ENCODE measurements around the gene EGLN1. TPM values are rescaled to one million over a fixed set of nuclear protein-coding genes. Genes with fewer than 3 reads are reported as not detected.

EGLN1 gene
- total RNA-seq, 4 donors from 2014 or later, result 34.7 to 53.1 (median 39.8) TPM

DNA sequence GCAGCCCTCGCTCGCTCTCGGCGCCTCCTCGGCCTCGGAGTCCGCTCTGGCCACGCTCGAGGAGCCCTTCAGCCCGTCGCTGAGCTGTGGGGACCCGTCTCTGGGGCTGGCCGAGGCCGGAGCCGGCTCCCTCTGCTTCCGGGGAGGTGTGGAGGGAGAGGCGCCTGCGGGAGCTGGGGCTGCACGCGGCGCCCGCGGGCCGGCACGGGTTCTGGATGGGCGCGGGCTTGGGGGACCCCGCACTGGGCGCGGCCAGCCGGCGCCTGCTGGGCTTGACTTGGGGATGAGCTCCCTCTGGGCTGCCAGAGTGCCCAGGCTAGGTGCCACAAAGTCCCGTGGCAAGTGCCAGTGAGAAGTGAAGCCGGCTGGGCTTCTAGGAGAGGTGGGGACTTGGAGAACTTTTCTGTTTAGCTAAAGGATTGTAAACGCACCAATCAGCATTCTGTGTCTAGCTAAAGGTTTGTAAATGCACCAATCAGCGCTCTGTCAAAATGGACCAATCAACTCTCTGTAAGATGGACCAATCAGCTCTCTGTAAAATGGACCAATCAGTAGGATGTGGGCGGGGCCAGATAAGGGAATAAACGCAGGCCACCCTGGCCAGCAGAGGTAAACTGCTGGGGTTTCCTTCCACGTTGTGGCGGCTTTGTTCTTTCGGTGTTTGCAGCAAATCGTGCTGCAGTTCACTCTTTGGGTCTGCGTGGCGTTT lies 104.6 kb downstream of the EGLN1 start:
- Histone ChIP-seq H3K9me3 (no peaks in the 10 kb centered on the region), H3K27ac (no peak overlapping the region), H3K36me3 (no peaks in the 10 kb centered on the region), H3K27me3 (no peaks in the 10 kb centered on the region), H3K4me3 (no peak overlapping the region), H3K4me1 (no peaks in the 10 kb centered on the region)
- DNase-seq, result no peak
- TF ChIP-seq, protein P1, sequence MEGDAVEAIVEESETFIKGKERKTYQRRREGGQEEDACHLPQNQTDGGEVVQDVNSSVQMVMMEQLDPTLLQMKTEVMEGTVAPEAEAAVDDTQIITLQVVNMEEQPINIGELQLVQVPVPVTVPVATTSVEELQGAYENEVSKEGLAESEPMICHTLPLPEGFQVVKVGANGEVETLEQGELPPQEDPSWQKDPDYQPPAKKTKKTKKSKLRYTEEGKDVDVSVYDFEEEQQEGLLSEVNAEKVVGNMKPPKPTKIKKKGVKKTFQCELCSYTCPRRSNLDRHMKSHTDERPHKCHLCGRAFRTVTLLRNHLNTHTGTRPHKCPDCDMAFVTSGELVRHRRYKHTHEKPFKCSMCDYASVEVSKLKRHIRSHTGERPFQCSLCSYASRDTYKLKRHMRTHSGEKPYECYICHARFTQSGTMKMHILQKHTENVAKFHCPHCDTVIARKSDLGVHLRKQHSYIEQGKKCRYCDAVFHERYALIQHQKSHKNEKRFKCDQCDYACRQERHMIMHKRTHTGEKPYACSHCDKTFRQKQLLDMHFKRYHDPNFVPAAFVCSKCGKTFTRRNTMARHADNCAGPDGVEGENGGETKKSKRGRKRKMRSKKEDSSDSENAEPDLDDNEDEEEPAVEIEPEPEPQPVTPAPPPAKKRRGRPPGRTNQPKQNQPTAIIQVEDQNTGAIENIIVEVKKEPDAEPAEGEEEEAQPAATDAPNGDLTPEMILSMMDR (IDR thresholded peaks at IDR 0.05), result no peak
- TF ChIP-seq POLR2A (IDR thresholded peaks at IDR 0.05), result no peak

GRCh38 chr1:231315887-231316286 lies 106.2 kb downstream of the EGLN1 start:
- H3K4me1 ChIP-seq, result no peaks in the 10 kb centered on the region
- no peak for TF ChIP-seq POLR2A (IDR thresholded peaks at IDR 0.05)
- TF ChIP-seq, protein P1 (IDR thresholded peaks at IDR 0.05), result peak in 4 of 6 experiments; percentile 40 to 50 (median 47)
- H3K27ac ChIP-seq, result no peak overlapping the region
- H3K27me3 ChIP-seq, result no peaks in the 10 kb centered on the region
- H3K4me3 ChIP-seq, result no peak overlapping the region
- no peaks in the 10 kb centered on the region for H3K9me3 ChIP-seq
- DNase-seq, result peak in 2 of 3 donors; percentile 50 to 60
- no peaks in the 10 kb centered on the region for H3K36me3 ChIP-seq

Other genes starting within 250 kb of the EGLN1 start
- 10 to 100 TPM; 31.0 to 61.9 (median 45.6) TPM for gene GNPAT, start 181.1 kb downstream of the EGLN1 start, total RNA-seq
- 10 to 100 TPM; 14.0 to 19.4 (median 17.4) TPM for gene EXOC8, start 84.4 kb downstream of the EGLN1 start, total RNA-seq
- 10 to 100 TPM; 18.6 to 27.5 (median 22.7) TPM for gene SPRTN, start 84.0 kb downstream of the EGLN1 start, total RNA-seq
- 10 to 100 TPM; 11.3 to 18.2 (median 14.9) TPM for gene TSNAX, start 106.4 kb upstream of the EGLN1 start, total RNA-seq
- gene DISC1, start 204.5 kb upstream of the EGLN1 start, total RNA-seq, result 10 to 100 TPM in 1 of 4 donors, 1 to 10 TPM in 3; 2.3 to 39.6 (median 5.6) TPM